K562 (cell line): Measurements from ENCODE around the gene RALA. TPM values are rescaled to one million over a fixed set of nuclear protein-coding genes. Genes with fewer than 3 reads are reported as not detected.

Source experiments
- DMBX1 ChIP-seq: fragments of 250-450 bp; sonication (Bioruptor Pico); IDR thresholded peaks from 2 replicates; pipeline ENCODE4 v1.8.0; 2022; ENCODE audit warnings: inconsistent platforms, mild to moderate bottlenecking, moderate library complexity, borderline replicate concordance
- DNMT1 ChIP-seq: fragments of 450-650 bp; IDR thresholded peaks from 2 replicates; pipeline ENCODE4 v1.6.1; 2016; ENCODE audit warnings: antibody characterized with exemption, mild to moderate bottlenecking
- FOXM1 ChIP-seq, 2 experiments: fragments of 450-650 bp in 1 of 2; sonication (generic) in 1 of 2; formaldehyde crosslinking in 1 of 2; IDR thresholded peaks; 2 replicates each; pipeline versions ENCODE4 v1.6.1 to v1.9.0; 2017 to 2022; ENCODE audit warnings: low read depth in 2 of 2, mild to moderate bottlenecking in 2 of 2, missing genetic modification reagents in 1 of 2, moderate library complexity in 1 of 2
- GATA2 ChIP-seq: sonication (generic); formaldehyde crosslinking; IDR thresholded peaks from 2 replicates; pipeline ENCODE4 v1.4.0; 2020; ENCODE audit warnings: mild to moderate bottlenecking, missing genetic modification reagents
- HCFC1 ChIP-seq: IDR thresholded peaks from 2 replicates; pipeline ENCODE4 v1.6.1; 2012; ENCODE audit warnings: low read depth, low read length, improper control_type of control experiment
- ILK ChIP-seq: fragments of 450-650 bp; IDR thresholded peaks from 2 replicates; pipeline ENCODE4 v1.6.1; 2016; ENCODE audit warnings: missing genetic modification characterization, low read depth, mild to moderate bottlenecking, missing compliant biosample characterization, moderate library complexity, borderline replicate concordance
- MAFG ChIP-seq: fragments of 450-650 bp; conservative IDR thresholded peaks from 2 replicates; pipeline ENCODE4 v1.6.1; 2016; ENCODE audit warnings: missing genetic modification characterization, missing compliant biosample characterization
- TAF1 ChIP-seq: IDR thresholded peaks from 2 replicates; pipeline ENCODE4 v1.6.1; 2011; ENCODE audit warnings: mild to moderate bottlenecking, low read length, moderate library complexity; ENCODE audit not compliant: insufficient read depth, control insufficient read depth, severe bottlenecking; ENCODE audit errors: extremely low read depth
- TSC22D4 ChIP-seq: fragments of 450-650 bp; IDR thresholded peaks from 2 replicates; pipeline ENCODE4 v1.6.1; 2016; ENCODE audit warnings: missing genetic modification characterization, missing biosample characterization, control low read depth
- USF2 ChIP-seq: sonication (generic); formaldehyde crosslinking; IDR thresholded peaks from 2 replicates; pipeline ENCODE4 v1.5.0; 2020; ENCODE audit warnings: missing genetic modification reagents
- ZBED1 ChIP-seq: IDR thresholded peaks from 2 replicates; pipeline ENCODE4 v1.6.1; 2014
- ZNF121 ChIP-seq: sonication (generic); formaldehyde crosslinking; conservative IDR thresholded peaks from 2 replicates; pipeline ENCODE4 v1.8.0; 2022; ENCODE audit warnings: missing genetic modification reagents
- ZNF780A ChIP-seq: fragments of 250-450 bp; sonication (Bioruptor Pico); IDR thresholded peaks from 2 replicates; pipeline ENCODE4 v1.5.0; 2021; ENCODE audit warnings: mild to moderate bottlenecking
- polyA plus RNA-seq, 8 experiments: library from polyadenylated mRNA; depleted of rRNA in 4 of 8; stranded (reverse) in 5 of 8; unstranded in 3 of 8; fragments of >200 nt; fragmentation: Nextera tagmentation in 2 of 8; fragmentation: Illumina TruSeq in 1 of 8; extraction: Ambion mirVana in 2 of 8; extraction: Trizol in 1 of 8; gene quantifications; 2 replicates each; pipeline versions ENCODE4 v1.2.1 to v1.2.3, GENCODE V29; 2011 to 2014; ENCODE audit warnings: inconsistent platforms in 1 of 8, missing spikeins in 1 of 8
- total RNA-seq, 7 experiments: library from RNA; depleted of rRNA in 6 of 7; stranded (reverse); fragments of >200 nt in 6 of 7; fragmentation: Illumina TruSeq in 2 of 7; extraction: Trizol in 2 of 7; gene quantifications; 2 replicates each; pipeline versions ENCODE4 v1.2.1 to v1.2.3, GENCODE V29; 2011 to 2021; ENCODE audit warnings: low replicate concordance in 1 of 7
- TF ChIP-seq, protein P1 (sequence below), 2 experiments: fragments of 450-650 bp in 1 of 2; sonication (generic) in 1 of 2; formaldehyde crosslinking; conservative IDR thresholded peaks; 2 replicates each; pipeline versions ENCODE4 v1.4.0 to v1.8.1; 2020 to 2022; ENCODE audit warnings: mild to moderate bottlenecking in 1 of 2, missing genetic modification reagents in 1 of 2
- TF ChIP-seq, protein P2 (sequence below): sonication (generic); formaldehyde crosslinking; IDR thresholded peaks from 2 replicates; pipeline ENCODE4 v1.8.0; 2022; ENCODE audit warnings: mild to moderate bottlenecking, missing genetic modification reagents
- TF ChIP-seq, protein P3 (sequence below), 2 experiments: IDR thresholded peaks; 2 replicates each; pipeline ENCODE4 v1.6.1; 2011; ENCODE audit warnings: borderline replicate concordance in 1 of 2, control low read depth in 1 of 2, low read depth in 1 of 2, low read length in 1 of 2, mild to moderate bottlenecking in 1 of 2, mixed read lengths in 1 of 2, moderate library complexity in 1 of 2; ENCODE audit not compliant: insufficient read depth in 1 of 2, insufficient read length in 1 of 2, poor library complexity in 1 of 2, severe bottlenecking in 1 of 2; ENCODE audit errors: extremely low read depth in 1 of 2
- TF ChIP-seq, protein P4 (sequence below), 3 experiments: fragments of 200-800 bp in 1 of 3; fragments of 250-450 bp in 1 of 3; fragments of 450-650 bp in 1 of 3; sonication (Bioruptor Pico) in 1 of 3; sonication (Bioruptor generic) in 1 of 3; formaldehyde crosslinking in 1 of 3; IDR thresholded peaks; 2 replicates each; pipeline versions ENCODE4 v1.6.1 to v1.8.0; 2016 to 2022; ENCODE audit warnings: mild to moderate bottlenecking in 2 of 3, missing genetic modification characterization in 2 of 3, missing compliant biosample characterization in 1 of 3, moderate library complexity in 1 of 3

The RALA gene
- total and polyA plus RNA-seq, 9 of the 15 experiments (the other 6 are each of a cell fraction or from before 2014, with no cell fraction given) = 7.2 to 28.0 (median 25.7) TPM

GRCh38 chr7:39589323-39590111 lies 33.9 kb upstream of the RALA start (continued):
- TF ChIP-seq, protein P1, sequence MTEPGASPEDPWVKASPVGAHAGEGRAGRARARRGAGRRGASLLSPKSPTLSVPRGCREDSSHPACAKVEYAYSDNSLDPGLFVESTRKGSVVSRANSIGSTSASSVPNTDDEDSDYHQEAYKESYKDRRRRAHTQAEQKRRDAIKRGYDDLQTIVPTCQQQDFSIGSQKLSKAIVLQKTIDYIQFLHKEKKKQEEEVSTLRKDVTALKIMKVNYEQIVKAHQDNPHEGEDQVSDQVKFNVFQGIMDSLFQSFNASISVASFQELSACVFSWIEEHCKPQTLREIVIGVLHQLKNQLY (CRISPR knock-in tag; conservative IDR thresholded peaks at IDR 0.05) = no peak
- TF ChIP-seq DNMT1 (no peak), MAFG (no peak), DMBX1 (CRISPR knock-in tag) (no peak; the same call in 1 of the 2 replicates), ILK (tag) (no peak), TAF1 (no peak), ZNF780A (no peak), GATA2 (CRISPR knock-in tag) (no peak), FOXM1 (IDR thresholded peaks at IDR 0.05; ENCODE audit: low read depth) (0 out of 2 replicates have a peak, but pooled peaks have one; percentile 30), FOXM1 (CRISPR knock-in tag; IDR thresholded peaks at IDR 0.05; ENCODE audit: low read depth) (no peak), ZNF121 (CRISPR knock-in tag) (no peak), HCFC1 (no peak), USF2 (CRISPR knock-in tag) (no peak), ZBED1 (no peak), TSC22D4 (no peak)
- TF ChIP-seq, protein P2, sequence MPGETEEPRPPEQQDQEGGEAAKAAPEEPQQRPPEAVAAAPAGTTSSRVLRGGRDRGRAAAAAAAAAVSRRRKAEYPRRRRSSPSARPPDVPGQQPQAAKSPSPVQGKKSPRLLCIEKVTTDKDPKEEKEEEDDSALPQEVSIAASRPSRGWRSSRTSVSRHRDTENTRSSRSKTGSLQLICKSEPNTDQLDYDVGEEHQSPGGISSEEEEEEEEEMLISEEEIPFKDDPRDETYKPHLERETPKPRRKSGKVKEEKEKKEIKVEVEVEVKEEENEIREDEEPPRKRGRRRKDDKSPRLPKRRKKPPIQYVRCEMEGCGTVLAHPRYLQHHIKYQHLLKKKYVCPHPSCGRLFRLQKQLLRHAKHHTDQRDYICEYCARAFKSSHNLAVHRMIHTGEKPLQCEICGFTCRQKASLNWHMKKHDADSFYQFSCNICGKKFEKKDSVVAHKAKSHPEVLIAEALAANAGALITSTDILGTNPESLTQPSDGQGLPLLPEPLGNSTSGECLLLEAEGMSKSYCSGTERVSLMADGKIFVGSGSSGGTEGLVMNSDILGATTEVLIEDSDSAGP (CRISPR knock-in tag) = no peak
- TF ChIP-seq, protein P3, sequence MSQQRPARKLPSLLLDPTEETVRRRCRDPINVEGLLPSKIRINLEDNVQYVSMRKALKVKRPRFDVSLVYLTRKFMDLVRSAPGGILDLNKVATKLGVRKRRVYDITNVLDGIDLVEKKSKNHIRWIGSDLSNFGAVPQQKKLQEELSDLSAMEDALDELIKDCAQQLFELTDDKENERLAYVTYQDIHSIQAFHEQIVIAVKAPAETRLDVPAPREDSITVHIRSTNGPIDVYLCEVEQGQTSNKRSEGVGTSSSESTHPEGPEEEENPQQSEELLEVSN (IDR thresholded peaks at IDR 0.05; ENCODE audit: borderline replicate concordance in 1 of 2, extremely low read depth in 1 of 2, insufficient read depth in 1 of 2, insufficient read length in 1 of 2, low read depth in 1 of 2, low read length in 1 of 2, poor library complexity in 1 of 2, severe bottlenecking in 1 of 2) = no peak
- TF ChIP-seq, protein P4, sequence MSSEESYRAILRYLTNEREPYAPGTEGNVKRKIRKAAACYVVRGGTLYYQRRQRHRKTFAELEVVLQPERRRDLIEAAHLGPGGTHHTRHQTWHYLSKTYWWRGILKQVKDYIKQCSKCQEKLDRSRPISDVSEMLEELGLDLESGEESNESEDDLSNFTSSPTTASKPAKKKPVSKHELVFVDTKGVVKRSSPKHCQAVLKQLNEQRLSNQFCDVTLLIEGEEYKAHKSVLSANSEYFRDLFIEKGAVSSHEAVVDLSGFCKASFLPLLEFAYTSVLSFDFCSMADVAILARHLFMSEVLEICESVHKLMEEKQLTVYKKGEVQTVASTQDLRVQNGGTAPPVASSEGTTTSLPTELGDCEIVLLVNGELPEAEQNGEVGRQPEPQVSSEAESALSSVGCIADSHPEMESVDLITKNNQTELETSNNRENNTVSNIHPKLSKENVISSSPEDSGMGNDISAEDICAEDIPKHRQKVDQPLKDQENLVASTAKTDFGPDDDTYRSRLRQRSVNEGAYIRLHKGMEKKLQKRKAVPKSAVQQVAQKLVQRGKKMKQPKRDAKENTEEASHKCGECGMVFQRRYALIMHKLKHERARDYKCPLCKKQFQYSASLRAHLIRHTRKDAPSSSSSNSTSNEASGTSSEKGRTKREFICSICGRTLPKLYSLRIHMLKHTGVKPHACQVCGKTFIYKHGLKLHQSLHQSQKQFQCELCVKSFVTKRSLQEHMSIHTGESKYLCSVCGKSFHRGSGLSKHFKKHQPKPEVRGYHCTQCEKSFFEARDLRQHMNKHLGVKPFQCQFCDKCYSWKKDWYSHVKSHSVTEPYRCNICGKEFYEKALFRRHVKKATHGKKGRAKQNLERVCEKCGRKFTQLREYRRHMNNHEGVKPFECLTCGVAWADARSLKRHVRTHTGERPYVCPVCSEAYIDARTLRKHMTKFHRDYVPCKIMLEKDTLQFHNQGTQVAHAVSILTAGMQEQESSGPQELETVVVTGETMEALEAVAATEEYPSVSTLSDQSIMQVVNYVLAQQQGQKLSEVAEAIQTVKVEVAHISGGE (CRISPR knock-in tag; IDR thresholded peaks at IDR 0.05) = peak in 1 of 3 experiments; percentile 21; a peak in 1 of 6 replicates
